GM12878 (cell line): ENCODE data around the gene DHCR24.

Experiments used
- CTCF ChIP-seq, 3 experiments: IDR thresholded peaks in 2 of 3; conservative IDR thresholded peaks in 1 of 3; 2 replicates each; pipeline ENCODE4 v1.5.1; 2011; ENCODE audit warnings: low read depth in 3 of 3, low read length in 3 of 3, mild to moderate bottlenecking in 3 of 3, control low read depth in 2 of 3, moderate library complexity in 2 of 3, inconsistent platforms in 1 of 3, mixed read lengths in 1 of 3; ENCODE audit not compliant: control insufficient read depth in 2 of 3, insufficient read depth in 1 of 3; ENCODE audit errors: extremely low read depth in 1 of 3
- EZH2 ChIP-seq: IDR thresholded peaks from 2 replicates; pipeline ENCODE4 v1.6.1; 2012; ENCODE audit warnings: low read depth, mild to moderate bottlenecking, control low read depth, inconsistent platforms, low read length, borderline replicate concordance; ENCODE audit not compliant: control insufficient read depth
- LARP7 ChIP-seq: fragments of 450-650 bp; IDR thresholded peaks from 2 replicates; pipeline ENCODE4 v1.6.1; 2017; ENCODE audit warnings: mild to moderate bottlenecking
- ZBTB33 ChIP-seq: fragments of 450-650 bp; IDR thresholded peaks from 2 replicates; pipeline ENCODE4 v1.6.1; 2017; ENCODE audit warnings: mild to moderate bottlenecking

GRCh38 chr1:54926970-54927369 lies 40.0 kb upstream of the DHCR24 start:
- TF ChIP-seq LARP7 (no peak), EZH2 (no peak), ZBTB33 (no peak), CTCF (IDR thresholded peaks at IDR 0.05 in 2 of 3, conservative IDR thresholded peaks at IDR 0.05 in 1 of 3; ENCODE audit: control insufficient read depth in 2 of 3, extremely low read depth in 1 of 3, insufficient read depth in 1 of 3, low read depth in 3 of 3, low read length in 3 of 3) (no peak)
